Measurements from ENCODE around the gene GPM6B. TPM values are rescaled to one million over a fixed set of nuclear protein-coding genes. Genes with fewer than 3 reads are reported as not detected.

GPM6B gene
- total RNA-seq, 6 donors from 2014 or later, result 5.2 to 29.6 (median 21.8) TPM

DNA sequence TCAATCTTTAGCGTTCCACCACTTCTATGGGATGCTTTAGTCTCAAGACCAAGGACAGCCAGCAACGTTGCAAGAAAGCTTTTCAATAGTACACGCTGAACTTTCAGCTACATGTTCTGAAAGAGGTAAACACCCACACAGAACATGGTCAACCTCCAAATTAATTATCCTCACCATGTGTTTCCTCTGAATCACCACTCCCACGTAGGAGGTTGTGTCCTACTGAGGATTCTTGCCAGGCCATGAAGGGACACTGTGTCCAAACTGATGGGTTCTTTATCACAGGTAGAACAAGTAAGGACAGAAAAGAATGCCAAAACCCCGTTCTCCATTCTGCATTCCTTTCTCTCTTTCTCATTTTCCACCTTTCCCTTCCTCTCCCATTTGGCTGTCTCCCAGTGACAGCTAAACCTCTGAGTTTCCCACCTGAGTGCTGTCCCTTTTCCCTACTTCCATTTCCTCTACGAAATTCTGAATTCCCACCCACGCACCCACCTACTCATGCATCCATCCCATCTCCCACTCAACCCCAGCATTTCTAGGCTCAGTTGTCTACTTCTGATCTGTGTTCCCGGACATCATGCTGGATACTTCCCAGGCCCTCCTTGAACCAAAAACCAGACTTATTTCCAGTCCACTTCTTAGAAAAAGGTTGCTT is 29.0 kb upstream of the GPM6B start:
- no peak for DNase-seq
- Histone ChIP-seq H3K36me3 (no peaks in the 10 kb centered on the region), H3K4me1 (no peaks in the 10 kb centered on the region), H3K27me3 (no peaks in the 10 kb centered on the region), H3K9me3 (no peaks in the 10 kb centered on the region), H3K27ac (no peak overlapping the region), H3K4me3 (no peak overlapping the region)
- 78 to 82% methylated on average over 8 of the region's 8 CpGs for WGBS, 2 donors
- no peak for TF ChIP-seq POLR2AphosphoS5 (IDR thresholded peaks at IDR 0.05)
- TF ChIP-seq, protein P1, sequence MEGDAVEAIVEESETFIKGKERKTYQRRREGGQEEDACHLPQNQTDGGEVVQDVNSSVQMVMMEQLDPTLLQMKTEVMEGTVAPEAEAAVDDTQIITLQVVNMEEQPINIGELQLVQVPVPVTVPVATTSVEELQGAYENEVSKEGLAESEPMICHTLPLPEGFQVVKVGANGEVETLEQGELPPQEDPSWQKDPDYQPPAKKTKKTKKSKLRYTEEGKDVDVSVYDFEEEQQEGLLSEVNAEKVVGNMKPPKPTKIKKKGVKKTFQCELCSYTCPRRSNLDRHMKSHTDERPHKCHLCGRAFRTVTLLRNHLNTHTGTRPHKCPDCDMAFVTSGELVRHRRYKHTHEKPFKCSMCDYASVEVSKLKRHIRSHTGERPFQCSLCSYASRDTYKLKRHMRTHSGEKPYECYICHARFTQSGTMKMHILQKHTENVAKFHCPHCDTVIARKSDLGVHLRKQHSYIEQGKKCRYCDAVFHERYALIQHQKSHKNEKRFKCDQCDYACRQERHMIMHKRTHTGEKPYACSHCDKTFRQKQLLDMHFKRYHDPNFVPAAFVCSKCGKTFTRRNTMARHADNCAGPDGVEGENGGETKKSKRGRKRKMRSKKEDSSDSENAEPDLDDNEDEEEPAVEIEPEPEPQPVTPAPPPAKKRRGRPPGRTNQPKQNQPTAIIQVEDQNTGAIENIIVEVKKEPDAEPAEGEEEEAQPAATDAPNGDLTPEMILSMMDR (IDR thresholded peaks at IDR 0.05), result no peak
- no peak for ATAC-seq (ENCODE audit: low FRiP score in 2 of 2)

DNA sequence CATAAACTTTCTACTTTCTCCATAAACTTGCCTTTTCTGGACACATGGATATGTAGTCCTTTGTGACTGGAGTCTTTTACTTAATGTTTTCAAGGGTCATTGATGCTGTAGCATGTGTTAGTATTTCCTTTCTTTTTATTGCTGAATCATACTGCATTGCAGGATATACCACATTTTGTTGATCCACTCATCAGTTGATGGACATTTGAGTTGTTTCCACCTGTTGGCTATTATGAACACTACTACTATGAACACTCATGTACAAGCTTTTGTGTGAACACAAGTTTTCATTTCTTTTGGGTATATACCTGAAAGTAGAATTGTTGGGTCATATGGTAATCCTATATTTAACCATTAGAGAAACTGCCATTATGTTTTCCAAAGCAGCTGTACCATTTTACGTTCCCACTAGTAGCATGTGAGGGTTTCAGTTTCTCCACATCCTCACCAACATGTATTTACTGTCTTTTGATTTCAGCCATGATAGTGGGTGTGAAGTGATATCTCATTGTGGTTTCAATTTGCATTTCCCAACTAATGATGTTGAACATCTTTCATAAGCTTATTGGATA is 26.3 kb upstream of the GPM6B start:
- no peaks in the 10 kb centered on the region for H3K9me3 ChIP-seq
- no peaks in the 10 kb centered on the region for H3K4me1 ChIP-seq
- ATAC-seq (ENCODE audit: low FRiP score in 2 of 2) (no peak), DNase-seq (no peak)
- TF ChIP-seq POLR2A (IDR thresholded peaks at IDR 0.05), result no peak
- TF ChIP-seq, protein P1 (IDR thresholded peaks at IDR 0.05), result no peak
- no peak for TF ChIP-seq EP300 (IDR thresholded peaks at IDR 0.05)
- H3K4me3 ChIP-seq, result no peak overlapping the region
- H3K36me3 ChIP-seq, result no peaks in the 10 kb centered on the region
- H3K27me3 ChIP-seq, result no peaks in the 10 kb centered on the region
- 67 to 79% methylated on average over 1 of the region's 1 CpG for WGBS, 2 donors
- H3K27ac ChIP-seq, result no peak overlapping the region

DNA sequence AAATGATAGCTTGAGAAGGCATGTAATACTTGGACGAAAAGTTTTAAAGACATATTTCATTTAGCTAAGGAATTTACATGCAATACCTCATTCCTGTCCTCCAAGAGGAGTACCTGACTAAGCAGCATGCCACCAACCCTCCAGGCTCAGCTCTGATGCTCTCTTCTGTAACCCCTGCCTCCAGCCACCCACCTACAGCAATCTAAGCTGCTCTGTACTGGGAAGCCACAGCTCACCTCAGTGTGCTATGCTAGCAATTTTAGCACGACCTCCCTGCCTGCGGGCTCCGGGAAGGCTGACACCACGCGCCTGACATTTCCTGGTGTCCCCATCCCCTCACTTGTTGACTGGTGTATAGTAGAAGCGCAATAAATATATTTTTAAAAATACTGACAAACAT is 23.2 kb upstream of the GPM6B start:
- Histone ChIP-seq H3K4me3 (no peak overlapping the region), H3K36me3 (no peaks in the 10 kb centered on the region), H3K27me3 (no peaks in the 10 kb centered on the region), H3K27ac (no peak overlapping the region), H3K9me3 (no peaks in the 10 kb centered on the region), H3K4me1 (no peaks in the 10 kb centered on the region)
- WGBS, 2 donors, result 82 to 96% methylated on average over 7 of the region's 7 CpGs
- DNase-seq (no peak), ATAC-seq (ENCODE audit: low FRiP score in 2 of 2) (no peak)
- TF ChIP-seq, protein P1 (IDR thresholded peaks at IDR 0.05), result no peak
- TF ChIP-seq POLR2A (IDR thresholded peaks at IDR 0.05) (no peak), POLR2AphosphoS5 (IDR thresholded peaks at IDR 0.05) (no peak), EP300 (IDR thresholded peaks at IDR 0.05) (no peak)

DNA sequence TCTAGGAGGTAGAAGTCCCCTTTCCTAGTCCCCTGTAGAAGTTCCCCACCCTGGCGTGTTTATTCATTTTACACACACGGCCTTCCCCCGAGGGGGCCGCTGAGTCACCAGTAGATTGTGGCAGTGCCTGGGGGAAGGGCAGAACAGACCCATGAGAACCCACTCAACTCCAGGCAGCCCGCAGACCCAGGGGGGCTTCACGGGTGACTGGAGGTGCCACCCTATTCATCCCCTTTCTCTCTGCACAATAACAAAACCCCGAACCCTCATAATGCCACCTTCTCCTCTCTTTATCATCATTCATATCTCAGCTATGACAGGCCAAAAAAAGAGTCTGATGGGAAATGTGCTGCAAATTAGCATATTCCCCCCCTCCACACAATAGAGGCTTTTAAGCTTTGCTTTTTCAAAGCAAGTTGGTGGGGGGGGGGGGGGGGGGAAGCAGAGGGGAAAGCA is 20.4 kb upstream of the GPM6B start:
- DNase-seq, result no peak
- Histone ChIP-seq H3K4me3 (no peak overlapping the region), H3K27ac (no peak overlapping the region), H3K27me3 (no peaks in the 10 kb centered on the region), H3K36me3 (no peaks in the 10 kb centered on the region), H3K9me3 (no peaks in the 10 kb centered on the region), H3K4me1 (no peaks in the 10 kb centered on the region)
- ATAC-seq (ENCODE audit: low FRiP score in 2 of 2), result no peak
- WGBS, 2 donors, result 37 to 62% methylated on average over 7 of the region's 7 CpGs
- no peak for TF ChIP-seq EP300 (IDR thresholded peaks at IDR 0.05)
- TF ChIP-seq, protein P1 (IDR thresholded peaks at IDR 0.05), result no peak
- TF ChIP-seq POLR2AphosphoS5 (IDR thresholded peaks at IDR 0.05), result no peak
- no peak for TF ChIP-seq POLR2A (IDR thresholded peaks at IDR 0.05)

DNA sequence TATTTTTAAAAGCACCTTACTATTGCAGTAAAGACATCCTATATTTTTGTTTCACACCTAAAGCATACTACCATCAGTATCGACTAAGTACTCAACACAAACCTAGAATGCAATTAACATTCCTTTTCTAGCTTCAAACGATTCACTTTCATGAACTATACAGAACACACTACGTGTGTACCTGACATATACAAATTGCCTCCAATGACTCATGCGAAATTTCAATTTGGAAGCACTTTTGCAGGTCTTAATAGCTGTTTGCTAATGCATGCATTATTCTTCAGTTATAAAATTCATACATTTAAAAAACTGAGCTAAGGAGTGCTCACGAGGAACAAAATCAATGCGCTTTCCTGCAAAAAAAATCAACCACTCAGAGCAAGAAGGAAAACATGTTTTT is 19.7 kb upstream of the GPM6B start:
- no peak for DNase-seq
- H3K36me3 ChIP-seq, result no peaks in the 10 kb centered on the region
- WGBS, 2 donors, result 69 to 77% methylated on average over 6 of the region's 6 CpGs
- no peak for ATAC-seq (ENCODE audit: low FRiP score in 2 of 2)
- H3K4me3 ChIP-seq, result no peak overlapping the region
- no peaks in the 10 kb centered on the region for H3K4me1 ChIP-seq
- H3K27ac ChIP-seq, result no peak overlapping the region
- TF ChIP-seq POLR2AphosphoS5 (IDR thresholded peaks at IDR 0.05), result no peak
- TF ChIP-seq POLR2A (IDR thresholded peaks at IDR 0.05), result no peak
- TF ChIP-seq, protein P1 (IDR thresholded peaks at IDR 0.05), result no peak
- no peak for TF ChIP-seq EP300 (IDR thresholded peaks at IDR 0.05)
- H3K9me3 ChIP-seq, result no peaks in the 10 kb centered on the region
- H3K27me3 ChIP-seq, result no peaks in the 10 kb centered on the region
